K562 (cell line): ENCODE data around the gene PSMA5. TPM values are rescaled to one million over a fixed set of nuclear protein-coding genes. Genes with fewer than 3 reads are reported as not detected.
A peak's percentile ranks its signal among the peaks of the same experiment; 100 is the strongest.

Source experiments
- CAMTA2 ChIP-seq: fragments of 250-450 bp; sonication (Bioruptor Pico); conservative IDR thresholded peaks from 2 replicates; pipeline ENCODE4 v1.5.1; 2022
- CBFA2T3 ChIP-seq: fragments of 450-650 bp; IDR thresholded peaks from 2 replicates; pipeline ENCODE4 v1.6.1; 2017
- ELF2 ChIP-seq: fragments of 250-450 bp; sonication (Bioruptor Pico); IDR thresholded peaks from 2 replicates; pipeline ENCODE4 v1.5.0; 2021; ENCODE audit warnings: mild to moderate bottlenecking
- EWSR1 ChIP-seq: fragments of 450-650 bp; IDR thresholded peaks from 2 replicates; pipeline ENCODE4 v1.6.1; 2018; ENCODE audit warnings: borderline replicate concordance, mild to moderate bottlenecking, low read depth, moderate library complexity; ENCODE audit not compliant: partially characterized antibody
- FOS ChIP-seq: IDR thresholded peaks from 3 replicates; pipeline ENCODE4 v1.6.1; 2011; ENCODE audit not compliant: insufficient read length; ENCODE audit errors: extremely low read depth
- FOSL1 ChIP-seq: fragments of 200-800 bp; sonication (Bioruptor generic); conservative IDR thresholded peaks from 2 replicates; pipeline ENCODE4 v1.6.1; 2016; ENCODE audit warnings: missing genetic modification characterization, missing compliant biosample characterization
- FOXP4 ChIP-seq: sonication (generic); formaldehyde crosslinking; IDR thresholded peaks from 2 replicates; pipeline ENCODE4 v1.8.0; 2022; ENCODE audit warnings: mild to moderate bottlenecking, missing genetic modification reagents, borderline replicate concordance
- FUS ChIP-seq: fragments of 200-400 bp; formaldehyde crosslinking; optimal IDR thresholded peaks from 2 replicates; pipeline ENCODE3; 2017; ENCODE audit warnings: low read depth, low read length
- GATAD2A ChIP-seq: fragments of 450-650 bp; IDR thresholded peaks from 2 replicates; pipeline ENCODE4 v1.6.1; 2017
- MAFG ChIP-seq: fragments of 450-650 bp; conservative IDR thresholded peaks from 2 replicates; pipeline ENCODE4 v1.6.1; 2016; ENCODE audit warnings: missing genetic modification characterization, missing compliant biosample characterization
- MITF ChIP-seq: IDR thresholded peaks from 2 replicates; pipeline ENCODE4 v1.6.1; 2014; ENCODE audit warnings: antibody characterized with exemption
- MTA1 ChIP-seq: fragments of 450-650 bp; IDR thresholded peaks from 2 replicates; pipeline ENCODE4 v1.6.1; 2017; ENCODE audit warnings: borderline replicate concordance
- MYC ChIP-seq, 2 experiments: fragments of 250-450 bp in 1 of 2; sonication (Bioruptor Pico) in 1 of 2; IDR thresholded peaks; 2 replicates each; pipeline versions ENCODE4 v1.5.1 to v1.6.1; 2012 to 2021; ENCODE audit warnings: low read depth in 2 of 2, borderline replicate concordance in 1 of 2, improper control_type of control experiment in 1 of 2, low read length in 1 of 2, mild to moderate bottlenecking in 1 of 2, moderate library complexity in 1 of 2
- NCOA4 ChIP-seq: fragments of 450-650 bp; IDR thresholded peaks from 2 replicates; pipeline ENCODE4 v1.6.1; 2018; ENCODE audit warnings: mild to moderate bottlenecking; ENCODE audit not compliant: partially characterized antibody
- NR2C2 ChIP-seq, 2 experiments: fragments of 200-800 bp in 1 of 2; sonication (Bioruptor generic) in 1 of 2; sonication (generic) in 1 of 2; formaldehyde crosslinking in 1 of 2; IDR thresholded peaks; 2 replicates each; pipeline versions ENCODE4 v1.6.1 to v1.8.0; 2016 to 2022; ENCODE audit warnings: mild to moderate bottlenecking in 1 of 2, missing compliant biosample characterization in 1 of 2, missing genetic modification characterization in 1 of 2, missing genetic modification reagents in 1 of 2
- POLR2A ChIP-seq: fragments of 450-650 bp; conservative IDR thresholded peaks from 2 replicates; pipeline ENCODE4 v1.6.1; 2016
- POLR2B ChIP-seq: fragments of 450-650 bp; IDR thresholded peaks from 2 replicates; pipeline ENCODE4 v1.6.1; 2018; ENCODE audit warnings: low read depth; ENCODE audit not compliant: partially characterized antibody
- RUNX1 ChIP-seq: sonication (generic); IDR thresholded peaks from 2 replicates; pipeline ENCODE4 v1.6.1; 2016; ENCODE audit warnings: antibody characterized with exemption, low read depth
- SRSF9 ChIP-seq: fragments of 200-400 bp; formaldehyde crosslinking; IDR thresholded peaks from 2 replicates; pipeline ENCODE4 v1.6.1; 2017; ENCODE audit warnings: low read depth, low read length, borderline replicate concordance
- THRA ChIP-seq: fragments of 450-650 bp; IDR thresholded peaks from 2 replicates; pipeline ENCODE4 v1.6.1; 2017; ENCODE audit warnings: mild to moderate bottlenecking, moderate library complexity
- TSC22D4 ChIP-seq: fragments of 450-650 bp; IDR thresholded peaks from 2 replicates; pipeline ENCODE4 v1.6.1; 2016; ENCODE audit warnings: missing genetic modification characterization, missing biosample characterization, control low read depth
- ZFX ChIP-seq: sonication (generic); formaldehyde crosslinking; IDR thresholded peaks from 2 replicates; pipeline ENCODE4 v1.8.0; 2022; ENCODE audit warnings: mild to moderate bottlenecking, missing genetic modification reagents, moderate library complexity
- ZNF263 ChIP-seq: sonication (generic); formaldehyde crosslinking; IDR thresholded peaks from 2 replicates; pipeline ENCODE4 v1.8.0; 2022; ENCODE audit warnings: mild to moderate bottlenecking, missing genetic modification reagents, borderline replicate concordance
- ZNF316 ChIP-seq: fragments of 450-650 bp; IDR thresholded peaks from 2 replicates; pipeline ENCODE4 v1.6.1; 2016
- ZNF436 ChIP-seq: fragments of 250-450, 450-650 bp; sonication (Bioruptor Pico); formaldehyde crosslinking; IDR thresholded peaks from 2 replicates; pipeline ENCODE4 v1.7.0; 2020; ENCODE audit warnings: mild to moderate bottlenecking
- ZNF445 ChIP-seq: fragments of 250-450 bp; sonication (Bioruptor Pico); IDR thresholded peaks from 2 replicates; pipeline ENCODE4 v1.4.0; 2020; ENCODE audit warnings: low read depth, mild to moderate bottlenecking, moderate library complexity
- polyA plus RNA-seq, 8 experiments: library from polyadenylated mRNA; depleted of rRNA in 4 of 8; stranded (reverse) in 5 of 8; unstranded in 3 of 8; fragments of >200 nt; fragmentation: Nextera tagmentation in 2 of 8; fragmentation: Illumina TruSeq in 1 of 8; extraction: Ambion mirVana in 2 of 8; extraction: Trizol in 1 of 8; gene quantifications; 2 replicates each; pipeline versions ENCODE4 v1.2.1 to v1.2.3, GENCODE V29; 2011 to 2014; ENCODE audit warnings: inconsistent platforms in 1 of 8, missing spikeins in 1 of 8
- total RNA-seq, 7 experiments: library from RNA; depleted of rRNA in 6 of 7; stranded (reverse); fragments of >200 nt in 6 of 7; fragmentation: Illumina TruSeq in 2 of 7; extraction: Trizol in 2 of 7; gene quantifications; 2 replicates each; pipeline versions ENCODE4 v1.2.1 to v1.2.3, GENCODE V29; 2011 to 2021; ENCODE audit warnings: low replicate concordance in 1 of 7

Gene PSMA5
- total and polyA plus RNA-seq, 9 of the 15 experiments (the other 6 are each of a cell fraction or from before 2014, with no cell fraction given), result 82.6 to 542 (median 287) TPM

GRCh38 chr1:109397581-109398342, 28.5 kb downstream of the PSMA5 start, which contains the start of gene SORT1 (continued):
- TF ChIP-seq MITF (no peak), MTA1 (peak; percentile 55; the same call in 1 of the 2 replicates), CBFA2T3 (0 out of 2 replicates have a peak, but pooled peaks have one; percentile 7), GATAD2A (peak; percentile 78; the same call in 1 of the 2 replicates), CAMTA2 (CRISPR knock-in tag) (no peak), TSC22D4 (tag) (no peak), POLR2B (no peak), ZFX (peak; percentile 61), RUNX1 (no peak), MYC (IDR thresholded peaks at IDR 0.05; ENCODE audit: low read depth, low read length) (no peak; the same call in 1 of the 2 replicates), MYC (CRISPR knock-in tag; IDR thresholded peaks at IDR 0.05; ENCODE audit: borderline replicate concordance, low read depth) (no peak), ZNF316 (no peak), ZNF436 (no peak), EWSR1 (no peak), ZNF445 (CRISPR knock-in tag) (no peak), ELF2 (no peak), POLR2A (no peak), SRSF9 (no peak), THRA (no peak), ZNF263 (no peak), FOXP4 (CRISPR knock-in tag) (no peak), MAFG (tag) (no peak), FOSL1 (no peak), NCOA4 (no peak), FUS (no peak), FOS (peak; percentile 95), NR2C2 (CRISPR knock-in tag; IDR thresholded peaks at IDR 0.05) (peak; percentile 17; the same call in 1 of the 2 replicates), NR2C2 (tag; IDR thresholded peaks at IDR 0.05) (peak; percentile 79)
